HG03108 (cell line): ENCODE results near the gene SH3BP5.

Experiments
- ATAC-seq: cut with Tn5 transposase; IDR thresholded peaks from one replicate; pipeline ENCODE4 v1.9.1; 2021; ENCODE audit warnings: moderate library complexity; ENCODE audit not compliant: unreplicated experiment

SH3BP5 gene

DNA sequence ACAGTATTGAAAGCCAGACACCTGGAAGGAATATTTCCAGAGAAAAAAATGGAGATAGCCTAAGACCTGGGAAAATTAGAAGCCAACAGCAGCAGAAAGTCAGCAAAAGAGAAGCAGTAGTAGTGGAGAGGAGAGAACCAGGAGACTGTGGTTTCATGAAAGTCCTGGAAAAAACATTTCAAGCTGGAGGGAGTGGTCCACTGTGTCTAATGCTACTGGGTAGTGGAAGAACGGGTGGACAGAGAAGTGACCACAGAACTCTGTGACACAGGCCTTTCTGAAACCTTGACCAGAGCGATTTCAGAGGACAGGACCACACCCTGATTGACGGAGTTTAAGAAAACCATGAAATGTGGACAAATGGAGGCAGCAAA lies 15.3 kb upstream of the SH3BP5 start:
- no peak for ATAC-seq

- ATAC-seq = no peak
Observed at GRCh38 chr3:15347063-15347736, 14.8 kb upstream of the SH3BP5 start.

GRCh38 chr3:15346516-15346915 lies 14.1 kb upstream of the SH3BP5 start:
- ATAC-seq = no peak

DNA sequence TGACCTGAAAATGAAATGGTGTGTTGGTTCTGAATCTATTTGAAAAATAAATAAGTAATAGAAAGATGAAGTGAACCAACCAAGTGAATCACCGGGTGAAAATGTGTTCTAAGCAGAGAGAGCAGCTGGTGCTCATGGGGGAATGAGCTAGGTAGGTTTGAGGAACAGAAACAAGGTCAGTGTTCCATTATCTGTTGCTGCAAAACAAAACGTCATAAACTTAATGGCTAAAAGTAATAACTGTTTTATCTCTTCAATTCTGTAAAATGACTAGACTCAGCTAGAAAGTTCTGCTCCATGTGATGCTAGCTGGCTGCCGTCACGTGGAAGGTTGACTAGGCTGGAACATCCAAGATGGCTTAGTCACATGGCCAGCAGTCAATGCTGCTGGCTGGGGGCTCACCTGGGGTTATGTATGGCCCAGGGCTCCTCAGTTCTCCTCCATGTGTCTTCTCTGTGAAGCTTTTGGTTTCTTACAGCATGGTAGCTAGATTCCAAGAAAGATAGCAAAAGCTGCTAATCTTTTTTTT lies 13.3 kb upstream of the SH3BP5 start:
- peak; percentile 94 for ATAC-seq

DNA sequence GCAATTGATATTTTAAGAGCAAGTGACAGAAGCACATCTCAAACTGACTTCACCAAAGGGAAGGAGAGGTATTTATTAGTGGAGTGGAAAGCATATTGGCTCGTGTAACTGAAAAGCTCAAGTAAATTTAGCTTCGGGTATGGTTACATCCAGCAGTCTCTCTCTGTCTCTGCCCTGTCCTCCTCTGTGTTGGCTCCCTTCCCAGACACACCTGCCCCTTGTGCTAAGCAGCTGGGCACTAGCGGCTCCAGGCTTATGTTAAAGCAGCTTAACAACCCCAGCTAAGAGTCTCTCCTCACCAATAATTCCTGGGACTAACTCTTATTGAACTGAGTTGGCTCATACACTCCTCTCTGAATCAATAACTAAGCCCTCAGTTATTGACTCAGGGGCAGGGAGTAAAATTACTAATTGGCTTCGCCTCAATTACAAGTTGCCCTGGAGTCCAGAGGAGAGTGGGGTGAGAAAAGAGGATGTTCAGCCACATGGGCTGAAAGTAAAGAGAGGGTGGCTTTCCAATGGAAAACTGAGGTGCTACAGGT lies 12.8 kb upstream of the SH3BP5 start:
- ATAC-seq = no peak

DNA sequence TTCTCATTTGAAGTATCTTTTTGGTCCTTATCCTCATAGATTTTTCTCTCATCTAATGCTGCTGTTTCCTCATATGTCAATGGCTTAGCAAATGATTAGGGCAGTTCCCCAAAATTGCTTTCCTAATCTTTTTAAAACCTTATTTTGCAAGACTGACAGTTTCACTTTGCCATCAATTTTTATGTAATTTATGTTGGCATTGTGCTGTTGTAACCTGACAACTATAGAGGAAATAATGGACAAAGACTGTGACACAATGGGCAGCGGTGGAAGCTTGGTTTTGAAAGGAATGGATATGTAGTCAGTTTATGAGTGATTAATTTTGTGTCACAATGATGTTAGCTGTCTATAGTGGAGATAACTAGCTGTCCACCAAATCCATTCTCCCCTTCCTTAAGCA lies 10.6 kb upstream of the SH3BP5 start:
- no peak for ATAC-seq

- no peak for ATAC-seq
Observed at GRCh38 chr3:15342246-15342645, 9.9 kb upstream of the SH3BP5 start.

- no peak for ATAC-seq
Observed at GRCh38 chr3:15341030-15341726, 8.8 kb upstream of the SH3BP5 start.

DNA sequence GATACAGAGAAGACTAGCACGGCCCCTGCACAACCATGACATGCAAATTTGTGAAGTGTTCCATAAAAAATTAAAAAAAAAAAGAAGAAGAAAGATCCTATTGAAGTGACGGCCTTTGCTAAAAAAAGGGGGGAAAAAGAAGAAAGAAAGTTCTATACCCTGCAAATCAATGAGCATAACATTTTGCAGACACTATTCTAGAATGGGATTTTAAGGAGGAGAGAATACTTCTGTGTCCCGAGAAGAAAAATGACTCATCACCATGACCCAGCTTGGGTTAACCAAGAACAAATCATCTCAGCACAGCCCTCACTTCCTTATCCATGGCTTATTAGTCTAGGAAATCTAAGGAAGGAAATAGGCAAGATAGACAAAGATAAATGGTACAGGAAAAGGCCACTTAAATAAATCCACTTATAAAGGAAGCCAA lies 7.4 kb upstream of the SH3BP5 start:
- ATAC-seq = no peak

DNA sequence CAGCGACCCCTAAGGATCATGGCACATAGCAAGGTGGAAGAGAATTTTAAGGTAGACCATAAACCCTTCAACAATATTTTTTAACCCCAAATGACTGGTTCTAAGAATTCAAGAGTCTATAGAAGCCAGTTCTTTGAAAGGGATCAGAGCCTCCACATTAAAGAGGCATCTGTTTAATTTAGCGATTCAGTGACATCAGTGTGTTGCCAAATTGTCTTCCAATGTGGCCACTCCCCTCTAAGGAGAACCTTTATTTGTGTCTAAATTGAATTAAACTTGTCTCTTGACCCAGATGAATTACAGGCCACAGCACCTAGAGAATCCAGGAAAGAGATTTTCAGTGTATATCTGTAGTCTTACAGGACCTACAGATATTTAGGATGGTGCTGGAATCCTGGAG lies 6.6 kb upstream of the SH3BP5 start:
- ATAC-seq = no peak

- ATAC-seq = no peak
Observed at GRCh38 chr3:15337963-15338362, 5.6 kb upstream of the SH3BP5 start.

GRCh38 chr3:15336057-15336456 lies 3.7 kb upstream of the SH3BP5 start:
- ATAC-seq = no peak

GRCh38 chr3:15333956-15334263 lies 1.5 kb upstream of the SH3BP5 start:
- no peak for ATAC-seq

DNA sequence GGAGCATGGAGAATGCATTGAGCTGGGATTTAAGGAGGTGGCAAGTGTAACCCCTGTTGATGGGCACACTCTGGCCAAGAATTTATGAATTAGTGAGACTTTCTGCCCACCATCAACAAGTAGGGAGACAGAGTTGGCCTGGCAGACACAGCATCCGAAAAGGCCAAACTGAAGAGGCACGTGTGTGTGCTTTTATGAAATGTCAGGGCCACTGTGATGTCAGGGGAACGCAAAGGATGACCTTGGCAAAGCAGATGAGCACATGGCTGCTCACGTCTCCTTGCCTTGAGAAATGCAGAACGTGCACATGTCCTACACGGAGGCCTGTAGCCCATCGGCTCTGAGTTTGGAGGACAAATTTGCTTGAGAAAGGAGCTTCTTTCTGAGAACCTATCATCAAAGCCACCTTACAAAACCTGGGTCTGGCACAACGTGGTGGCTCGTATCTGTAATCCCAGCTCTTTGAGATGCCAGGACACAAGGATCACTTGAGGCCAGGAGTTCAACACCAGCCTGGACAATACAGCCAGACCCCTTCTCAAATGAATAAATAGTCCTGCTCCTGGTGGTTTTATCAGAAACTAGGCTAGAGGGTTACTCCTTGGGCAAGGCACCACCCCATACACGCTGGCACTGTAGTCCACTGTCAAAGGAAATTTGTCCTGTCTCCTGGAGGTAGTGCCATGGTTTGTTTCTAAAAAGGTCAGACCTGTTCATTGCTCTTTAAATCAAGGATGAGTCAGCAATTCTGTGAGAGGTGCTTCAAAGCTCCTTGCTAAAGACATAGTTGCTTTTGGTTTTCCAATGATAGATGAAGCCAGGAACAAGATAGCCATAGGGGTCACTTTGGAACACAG lies 941 bp upstream of the SH3BP5 start:
- no peak for ATAC-seq

- peak; percentile 17 for ATAC-seq
Observed at GRCh38 chr3:15331606-15332404, 581 bp downstream of the SH3BP5 start.

GRCh38 chr3:15331072-15331605 lies 1.2 kb downstream of the SH3BP5 start:
- no peak for ATAC-seq

DNA sequence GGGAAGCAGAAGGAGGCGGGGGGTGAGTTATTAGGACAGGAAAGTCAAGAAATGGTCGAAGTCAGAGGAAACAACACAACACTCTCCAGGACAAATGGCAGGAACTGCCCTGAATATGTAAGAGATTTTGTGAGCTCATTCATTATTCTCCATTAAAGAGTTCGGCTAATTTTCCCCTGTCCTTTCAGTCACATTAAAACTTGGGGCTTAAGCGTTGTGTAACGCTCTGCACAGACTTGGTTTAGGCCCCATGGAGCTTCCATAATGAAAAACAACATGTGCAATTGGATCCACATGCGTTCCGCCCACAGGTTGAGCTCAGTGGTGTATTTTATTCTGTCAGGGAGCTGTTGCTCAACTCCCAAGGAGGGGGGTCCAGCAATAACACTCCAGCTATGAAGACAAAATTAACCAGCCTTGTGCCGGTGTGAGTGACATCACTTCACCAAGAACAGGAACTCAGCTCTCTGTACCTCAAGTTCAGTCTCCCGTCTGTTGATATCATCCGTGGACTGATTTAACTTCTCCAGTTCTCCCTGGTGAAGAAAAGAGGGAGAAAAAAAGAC lies 2.3 kb downstream of the SH3BP5 start:
- no peak for ATAC-seq

GRCh38 chr3:15329046-15330005 lies 3.1 kb downstream of the SH3BP5 start:
- no peak for ATAC-seq

- ATAC-seq = peak; percentile 40
Observed at GRCh38 chr3:15327941-15328340, 4.4 kb downstream of the SH3BP5 start.
